HG03378 (cell line): ENCODE results near the gene TUBA4A.
A peak's percentile ranks its signal among the peaks of the same experiment; 100 is the strongest.
"Not testable (repeated sequence)": the region's sequence is repeated elsewhere in the genome, so short reads cannot be mapped to it uniquely, and the experiment has no call there.

Experiments
- ATAC-seq: cut with Tn5 transposase; IDR thresholded peaks from one replicate; pipeline ENCODE4 v1.9.1; 2021; ENCODE audit warnings: mild to moderate bottlenecking, moderate library complexity; ENCODE audit not compliant: unreplicated experiment

The TUBA4A gene

DNA sequence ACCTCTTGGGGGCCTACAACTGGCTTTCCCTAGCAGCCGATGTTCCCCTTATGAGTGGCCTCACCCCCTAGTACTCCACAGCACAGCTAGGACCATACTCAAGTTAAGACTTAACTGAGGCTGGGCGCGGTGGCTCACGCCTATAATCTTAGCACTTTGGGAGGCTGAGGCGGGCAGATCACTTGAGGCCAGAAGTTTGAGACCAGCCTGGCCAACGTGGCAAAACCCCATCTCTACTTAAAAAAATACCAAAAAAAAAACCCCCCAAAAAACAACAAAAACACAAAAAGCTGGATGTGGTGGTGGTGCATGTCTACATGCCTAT lies 33.4 kb upstream of the TUBA4A start:
- not testable (repeated sequence) for ATAC-seq

DNA sequence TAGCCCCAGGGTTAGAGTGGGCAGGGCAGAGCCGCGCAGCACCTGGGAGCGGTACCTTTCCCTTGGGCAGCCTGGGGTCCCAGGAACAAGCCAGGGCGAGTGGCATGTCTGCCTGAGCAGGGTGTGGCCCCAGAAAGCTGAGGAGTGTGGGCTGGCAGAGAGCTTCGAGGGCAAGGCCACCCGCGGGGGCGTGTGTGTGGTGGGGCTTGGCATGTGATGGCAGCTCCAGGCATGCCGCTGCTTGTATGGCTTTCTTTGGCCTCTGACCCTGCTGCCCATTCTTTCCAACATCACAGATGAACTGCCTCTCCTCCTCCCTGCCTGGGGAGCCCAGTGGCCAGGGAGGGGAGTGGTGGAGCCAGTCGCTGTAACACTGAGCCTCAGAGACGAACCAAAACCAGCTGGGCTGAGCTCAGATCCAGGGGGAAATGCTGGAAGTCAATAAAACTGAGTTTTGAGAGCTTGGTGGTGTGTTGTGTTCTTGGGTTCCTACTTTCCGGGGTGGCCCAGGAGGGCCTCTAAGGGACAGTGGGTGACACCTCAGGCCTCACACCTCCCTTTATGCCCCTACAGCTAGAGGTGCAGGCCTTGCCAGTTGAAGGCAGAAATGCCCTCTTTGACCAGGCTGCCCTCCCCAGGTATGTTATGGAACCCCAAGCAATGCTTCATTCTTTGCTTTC lies 32.9 kb upstream of the TUBA4A start:
- ATAC-seq = no peak

DNA sequence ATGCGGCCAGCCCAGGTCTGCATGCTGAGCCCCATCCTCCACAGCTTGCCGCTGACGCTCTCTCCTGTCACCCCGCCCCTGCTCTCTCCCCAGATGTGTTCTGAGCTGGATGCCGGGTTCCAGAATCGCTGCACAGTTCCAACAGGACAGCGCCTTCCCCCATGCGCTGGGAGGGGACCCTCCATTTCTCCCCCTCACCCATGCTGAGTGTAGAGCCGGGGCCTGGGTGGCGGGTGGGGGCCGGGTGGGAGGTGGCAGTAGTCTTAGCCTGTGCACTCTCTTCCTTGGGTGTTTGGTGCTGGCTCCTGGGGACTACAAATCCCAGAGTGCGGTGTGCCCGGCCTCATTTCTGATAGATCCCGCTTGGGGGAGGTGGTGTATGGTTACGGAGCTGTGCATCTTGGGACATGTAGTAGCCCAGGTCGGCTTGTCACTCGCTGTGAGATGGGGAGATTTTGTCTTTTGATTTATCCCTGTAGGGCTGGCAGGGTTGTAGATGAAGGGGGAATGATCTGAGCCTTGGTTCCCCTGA lies 32.2 kb upstream of the TUBA4A start:
- no peak for ATAC-seq

DNA sequence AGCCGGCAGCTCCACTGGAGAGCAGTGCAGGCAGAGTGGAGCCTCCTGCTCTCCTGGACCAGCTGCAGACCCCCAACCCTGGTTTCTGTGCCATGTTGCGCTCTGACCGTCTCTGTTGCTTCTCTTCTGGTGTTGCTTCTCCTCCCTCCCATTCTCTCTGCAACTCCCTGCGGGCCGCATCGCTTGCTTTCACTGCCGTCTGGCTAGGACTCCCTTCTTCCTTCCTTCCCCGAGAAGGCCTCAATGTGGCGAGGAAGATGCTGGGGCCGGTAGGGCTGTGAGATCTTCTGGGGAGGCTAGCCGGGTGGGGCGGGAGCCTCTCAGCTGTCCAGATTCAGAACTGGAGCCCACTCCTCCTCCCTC lies 31.6 kb upstream of the TUBA4A start:
- ATAC-seq = no peak

DNA sequence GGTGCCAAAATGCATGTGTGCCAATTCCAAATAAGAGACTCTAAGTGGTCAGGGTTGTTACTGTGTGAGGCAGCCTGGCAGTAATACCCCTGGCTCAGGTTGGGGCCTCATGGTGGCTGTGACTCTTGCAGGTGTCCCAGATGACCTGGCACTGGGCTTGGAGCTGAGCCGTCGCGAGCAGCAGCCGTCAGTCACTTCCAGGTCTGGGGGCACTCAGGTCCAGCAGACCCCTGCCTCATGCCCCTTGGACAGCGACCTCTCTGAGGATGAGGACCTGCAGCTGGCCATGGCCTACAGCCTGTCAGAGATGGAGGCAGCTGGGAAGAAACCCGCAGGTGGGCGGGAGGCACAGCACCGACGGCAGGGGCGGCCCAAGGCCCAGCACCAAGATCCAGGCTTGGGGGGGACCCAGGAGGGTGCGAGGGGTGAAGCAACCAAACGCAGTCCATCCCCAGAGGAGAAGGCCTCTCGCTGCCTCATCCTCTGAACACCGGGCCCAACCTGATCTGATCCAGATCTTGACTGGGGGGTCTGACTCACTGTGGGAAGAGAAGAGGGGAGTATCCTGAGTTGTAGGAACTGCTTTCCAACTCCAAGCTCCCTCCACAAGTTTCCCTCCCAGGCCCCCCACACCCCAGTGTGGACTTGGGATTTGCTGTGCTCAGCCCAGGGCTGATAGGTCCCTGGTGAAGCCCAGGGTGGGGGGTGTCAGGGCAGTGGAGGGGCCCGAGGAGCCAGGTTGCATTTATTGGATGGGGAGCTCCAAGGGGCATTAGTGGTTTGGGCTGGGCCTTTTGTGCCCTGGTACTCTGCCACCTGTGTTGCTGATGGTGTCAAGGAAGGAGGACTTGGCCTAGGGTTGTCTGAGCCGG lies 31.0 kb upstream of the TUBA4A start:
- ATAC-seq = no peak

DNA sequence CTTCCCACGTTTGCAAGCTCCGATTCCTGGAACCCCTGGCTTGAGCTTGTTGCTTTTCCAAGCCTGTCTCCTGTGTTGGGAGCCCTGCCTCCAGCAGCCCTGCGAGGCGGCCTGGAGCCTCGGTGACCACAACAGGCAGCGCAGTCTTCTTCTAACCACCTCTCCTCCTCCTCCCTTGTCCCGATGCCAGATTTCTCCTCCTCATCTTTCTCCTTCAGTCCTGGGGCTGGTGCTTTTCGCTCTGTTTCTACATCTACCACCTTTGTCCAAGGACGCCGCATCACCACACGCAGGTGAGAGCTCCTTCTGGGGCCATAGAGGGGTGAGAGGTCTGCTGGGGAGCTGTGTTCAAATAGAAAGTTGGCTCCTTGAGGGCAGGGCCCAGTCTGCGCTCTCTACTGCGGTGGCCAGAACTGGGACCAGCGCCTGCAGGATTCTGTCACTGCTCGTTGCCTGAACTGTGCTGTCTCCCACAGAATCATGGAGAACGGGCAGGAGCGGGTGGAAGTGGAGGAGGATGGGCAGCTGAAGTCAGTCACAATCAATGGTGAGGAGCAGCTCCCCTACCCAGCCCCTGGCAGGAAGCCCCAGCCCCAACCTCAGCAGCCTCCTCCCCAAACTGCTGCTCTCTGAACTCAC lies 29.3 kb upstream of the TUBA4A start:
- ATAC-seq = no peak

DNA sequence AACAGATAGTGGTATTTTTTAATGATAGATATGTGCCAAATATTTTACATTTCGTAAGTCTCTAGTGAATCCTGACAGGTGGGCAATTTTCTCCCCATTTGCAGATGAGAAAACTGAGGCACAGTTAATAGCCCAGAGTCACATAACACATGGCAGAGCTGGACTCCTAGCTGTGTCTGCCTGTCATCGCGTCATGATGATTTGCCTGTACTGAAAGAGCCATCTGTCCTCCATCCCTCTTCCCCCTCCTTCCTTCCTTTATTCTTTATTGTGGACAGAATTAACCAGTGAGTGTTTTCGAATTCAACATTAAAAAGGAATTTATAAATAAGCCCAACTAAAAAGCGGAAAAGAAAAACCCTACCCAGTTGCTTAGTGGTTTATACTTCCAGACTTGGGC lies 28.7 kb upstream of the TUBA4A start:
- no peak for ATAC-seq

DNA sequence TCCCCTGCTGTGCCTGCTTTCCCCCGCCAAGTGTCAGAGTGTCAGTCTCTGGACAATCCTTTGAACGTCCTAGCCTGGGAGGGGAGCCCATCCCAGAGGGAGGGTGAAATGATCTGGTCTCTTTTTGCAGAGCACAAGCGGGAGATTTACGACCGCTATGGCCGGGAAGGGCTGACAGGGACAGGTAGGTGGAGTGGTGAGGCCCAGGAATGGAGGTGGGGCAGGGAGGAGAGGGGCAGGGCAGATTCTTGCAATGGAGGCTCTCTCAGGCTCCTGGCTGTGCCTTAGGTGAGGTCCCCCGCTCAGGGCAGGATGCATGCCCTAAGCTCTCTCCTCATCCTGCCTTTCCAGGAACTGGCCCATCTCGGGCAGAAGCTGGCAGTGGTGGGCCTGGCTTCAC lies 27.9 kb upstream of the TUBA4A start:
- no peak for ATAC-seq

DNA sequence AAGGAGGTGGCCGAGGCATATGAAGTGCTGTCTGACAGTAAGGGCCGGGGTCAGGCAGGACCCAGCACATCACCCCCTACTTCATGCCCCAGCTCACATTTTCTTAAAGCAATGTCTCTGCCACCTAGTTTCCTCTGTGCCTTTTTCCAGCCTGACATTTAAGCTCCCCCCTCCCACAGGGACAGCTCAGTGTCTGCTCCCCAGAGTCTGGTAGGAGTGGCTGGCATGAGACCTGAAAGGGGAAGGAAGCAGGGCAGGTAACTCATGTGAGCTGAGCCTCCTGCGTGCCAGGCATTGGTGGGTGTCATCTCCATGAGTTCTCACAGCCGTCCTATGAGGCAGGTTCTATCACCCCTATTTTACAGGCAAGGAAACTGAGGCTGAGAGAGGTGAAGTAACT lies 26.9 kb upstream of the TUBA4A start:
- no peak for ATAC-seq

DNA sequence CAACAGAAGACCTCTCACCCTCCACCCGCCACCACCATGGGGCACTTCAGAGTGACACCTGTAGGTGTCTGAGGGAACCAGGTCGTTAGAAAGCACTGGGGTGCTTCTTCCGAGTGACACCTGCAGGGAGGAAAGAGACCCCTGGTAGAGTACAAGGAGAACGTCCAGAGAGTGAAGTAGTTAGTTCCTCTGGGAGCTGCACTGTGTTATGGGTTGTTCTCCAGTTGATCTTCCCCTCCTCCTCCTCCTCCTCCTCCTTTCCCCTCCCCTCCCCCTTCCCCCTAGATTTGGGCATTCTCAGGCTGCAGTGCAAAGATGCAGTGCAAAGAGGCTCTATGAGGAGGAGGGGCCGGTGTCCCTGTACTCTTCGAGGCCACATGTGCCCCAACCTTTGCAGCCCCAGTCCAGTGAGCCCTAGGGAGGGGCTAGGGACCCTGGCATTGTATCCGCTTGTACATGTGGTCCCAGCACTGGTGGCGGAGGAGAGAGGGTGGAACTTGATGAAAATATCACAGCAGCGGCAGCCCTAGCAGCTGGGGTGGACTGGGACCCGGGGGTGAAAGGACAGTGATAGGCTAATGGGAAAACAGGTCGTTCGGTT lies 26.3 kb upstream of the TUBA4A start:
- ATAC-seq = no peak

DNA sequence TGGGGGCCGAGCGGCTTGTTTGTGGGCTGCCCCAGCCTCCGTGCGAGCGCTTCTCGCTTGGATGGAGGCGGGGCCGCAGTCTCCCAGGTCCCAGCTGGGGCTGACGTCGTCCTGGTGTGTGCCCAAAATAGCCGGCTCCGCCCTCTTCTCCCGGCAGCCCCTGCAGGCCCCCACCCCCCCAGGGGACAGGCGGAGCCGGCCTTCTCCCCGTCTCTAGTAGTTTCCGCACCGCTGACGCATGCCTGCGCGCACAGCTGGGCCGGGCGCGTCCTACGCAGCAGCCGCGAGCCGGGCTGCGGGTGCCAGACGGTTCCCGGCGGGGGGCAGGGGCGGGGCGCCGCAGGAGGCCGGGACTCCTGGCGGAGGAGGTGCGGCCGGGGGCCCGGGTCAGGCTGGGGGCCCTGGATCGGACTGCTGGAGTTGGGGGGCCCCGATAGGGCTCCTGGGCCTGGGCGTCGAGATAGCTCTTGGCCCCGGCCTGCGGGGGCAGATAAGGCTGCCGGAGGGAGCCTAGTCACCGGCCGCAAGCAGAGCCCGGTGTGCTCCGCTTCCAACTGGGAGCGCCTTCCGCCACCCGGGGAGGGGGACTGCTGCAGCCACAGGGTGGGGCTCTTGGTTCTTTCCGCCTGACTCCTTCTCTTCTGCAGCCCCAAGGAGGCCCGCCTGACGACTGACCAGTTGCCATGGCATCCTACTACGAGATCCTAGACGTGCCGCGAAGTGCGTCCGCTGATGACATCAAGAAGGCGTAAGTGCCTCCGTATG lies 25.6 kb upstream of the TUBA4A start, which contains the start of gene DNAJB2:
DNAJB2 (plus strand) TSS at position 216 of the 765 bp plus-strand sequence; CDS start at position 684, 468 bp downstream.
- peak; percentile 75 for ATAC-seq

DNA sequence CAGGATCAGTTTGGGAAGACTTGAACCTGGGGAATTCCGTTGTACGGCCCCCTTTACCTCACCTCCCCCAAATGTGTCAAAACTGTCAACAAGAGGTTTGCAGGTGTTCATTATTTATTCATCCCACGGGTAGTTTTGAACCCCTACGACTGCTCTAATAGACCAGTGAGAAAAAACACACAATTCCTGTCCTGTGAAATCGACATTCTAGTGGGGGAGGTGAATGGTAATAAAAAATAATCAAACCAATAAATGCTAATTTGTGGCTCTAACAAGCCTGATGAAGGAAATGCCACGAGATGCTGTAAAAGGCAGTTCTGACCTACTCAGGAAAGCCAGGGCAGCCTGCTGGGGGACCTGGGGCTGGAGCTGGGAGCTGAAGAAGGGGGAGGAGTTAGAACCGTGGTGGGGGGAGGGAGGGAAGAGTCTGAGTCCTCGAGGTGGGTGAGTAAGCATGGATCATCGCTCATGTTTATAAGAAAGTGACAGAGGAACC lies 25.0 kb upstream of the TUBA4A start:
- ATAC-seq = no peak

DNA sequence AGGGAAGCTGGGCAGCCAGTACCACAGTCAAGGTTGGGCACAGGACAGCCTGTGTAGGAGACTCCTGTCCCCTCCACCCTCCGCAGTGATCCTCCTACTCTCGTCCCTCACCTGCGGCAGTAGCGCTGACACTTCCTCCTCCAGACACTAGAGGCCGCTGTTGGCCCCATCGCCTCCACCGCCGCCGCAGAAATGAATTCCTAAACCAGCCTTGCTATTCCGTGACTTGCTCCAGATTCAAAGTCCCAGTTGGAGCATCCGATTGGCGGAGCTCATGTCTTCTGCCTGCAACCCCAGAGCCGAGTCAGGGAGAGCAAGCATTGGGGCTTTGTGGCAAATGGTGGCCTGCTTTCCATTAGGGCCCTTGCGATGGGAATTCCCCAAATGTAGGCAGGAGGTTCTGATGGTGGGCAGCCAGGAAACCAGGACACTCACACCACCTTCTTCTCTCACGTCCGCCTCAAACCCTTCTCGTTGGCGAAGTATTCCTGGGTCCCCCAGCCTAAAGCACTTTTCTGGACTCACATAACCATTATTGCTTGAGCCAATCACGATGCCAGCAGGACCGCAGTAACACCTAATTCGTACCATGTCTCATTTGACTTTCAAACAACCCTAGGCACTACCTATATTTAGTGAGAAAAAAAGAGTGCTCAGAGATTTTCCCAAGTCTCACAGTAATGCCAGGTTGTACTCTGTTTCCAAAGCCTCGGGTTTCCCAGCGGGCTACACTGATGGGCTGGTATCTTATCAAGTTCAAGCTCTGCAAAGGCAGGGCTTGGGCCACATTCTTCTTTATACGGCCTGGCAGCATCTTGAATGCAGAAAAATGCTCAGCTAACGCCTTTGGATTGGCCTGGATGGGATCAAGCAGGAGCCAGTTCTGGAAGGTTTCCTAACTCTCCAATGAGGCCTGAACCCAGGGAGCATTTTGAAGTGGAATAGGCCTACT lies 24.3 kb upstream of the TUBA4A start:
- ATAC-seq = no peak

DNA sequence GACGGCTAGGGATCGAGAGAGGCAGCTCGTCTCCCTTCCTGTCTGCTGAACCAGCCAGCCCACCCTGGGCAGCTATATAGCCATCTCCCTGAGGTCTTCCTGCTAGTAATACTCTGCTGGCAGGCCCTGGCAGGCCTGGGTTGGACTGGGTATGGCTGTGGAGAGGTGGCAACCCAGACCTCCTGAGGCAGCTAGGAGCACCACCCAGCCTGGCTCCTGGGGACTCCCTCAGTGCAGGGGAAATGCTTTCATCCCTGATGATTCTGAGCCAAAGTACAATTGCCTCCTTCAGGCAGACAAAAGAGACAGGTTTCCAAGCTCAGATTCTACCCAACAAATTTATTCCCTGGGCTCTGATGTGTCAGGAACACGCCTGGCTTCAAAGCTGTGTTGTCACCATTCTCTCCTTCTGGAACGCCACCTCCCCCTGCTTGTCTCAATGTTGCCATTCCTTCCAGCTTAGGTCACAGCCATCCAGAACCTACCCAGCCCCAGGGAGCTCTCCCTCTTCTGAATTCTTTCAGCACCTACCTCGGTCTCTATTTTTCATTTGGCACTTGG lies 20.7 kb upstream of the TUBA4A start:
- ATAC-seq = no peak

DNA sequence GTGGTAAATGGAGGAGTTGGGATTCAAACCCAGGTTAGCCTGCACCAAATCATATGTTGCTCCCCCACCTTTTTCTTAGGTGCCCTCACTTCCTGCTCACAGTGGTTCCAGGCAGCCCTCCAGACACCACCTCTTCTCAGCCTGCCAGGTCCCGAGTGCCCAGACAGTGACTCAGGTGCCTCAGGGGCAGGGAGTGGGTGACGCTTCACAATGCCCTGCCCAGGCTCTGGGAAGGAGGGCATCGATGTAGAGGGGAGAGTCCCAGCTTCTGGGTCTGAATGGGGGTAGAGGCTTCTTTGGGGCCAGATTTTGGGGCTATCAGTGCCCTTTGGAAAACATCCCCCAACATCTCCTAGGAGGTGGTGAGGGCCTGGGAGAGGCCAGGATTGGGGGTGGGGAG lies 20.2 kb upstream of the TUBA4A start:
- ATAC-seq = no peak

DNA sequence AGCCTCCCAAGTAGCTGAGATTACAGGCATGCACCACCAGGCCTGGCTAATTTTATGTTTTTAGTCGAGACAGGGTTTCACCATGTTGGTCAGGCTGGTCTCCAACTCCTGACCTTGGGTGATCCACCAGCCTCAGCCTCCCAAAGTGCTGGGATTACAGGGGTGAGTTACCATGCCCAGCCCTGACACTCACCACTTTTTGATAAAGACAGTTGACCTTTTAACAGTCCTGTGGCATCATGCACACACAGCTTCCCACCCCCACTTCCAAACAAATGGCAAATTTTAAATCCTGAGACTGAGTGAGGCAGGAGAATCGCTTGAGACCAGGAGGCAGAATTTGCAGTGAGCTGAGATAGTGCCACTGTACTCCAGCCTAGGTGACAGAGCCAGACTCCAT lies 19.3 kb upstream of the TUBA4A start:
- no peak for ATAC-seq

DNA sequence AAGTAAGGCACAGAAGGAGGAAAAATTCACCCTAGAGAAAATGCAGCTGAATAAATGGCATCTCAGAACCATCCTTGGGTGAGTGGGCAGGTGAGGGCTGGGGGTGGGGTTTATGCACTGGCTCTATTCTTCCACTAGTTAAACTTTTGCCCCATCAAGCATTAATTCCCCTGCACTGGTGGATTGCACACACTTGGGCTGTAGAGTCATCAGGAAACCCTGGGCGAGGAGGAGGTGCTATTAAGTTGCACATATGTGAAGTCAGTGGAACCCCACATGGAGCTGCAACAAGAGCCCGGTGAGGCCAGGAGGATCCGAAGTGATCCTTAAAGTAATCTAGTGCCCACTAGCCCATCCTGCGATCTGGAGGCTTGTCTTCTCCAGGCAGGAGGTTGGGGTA lies 18.6 kb upstream of the TUBA4A start:
- ATAC-seq = no peak

DNA sequence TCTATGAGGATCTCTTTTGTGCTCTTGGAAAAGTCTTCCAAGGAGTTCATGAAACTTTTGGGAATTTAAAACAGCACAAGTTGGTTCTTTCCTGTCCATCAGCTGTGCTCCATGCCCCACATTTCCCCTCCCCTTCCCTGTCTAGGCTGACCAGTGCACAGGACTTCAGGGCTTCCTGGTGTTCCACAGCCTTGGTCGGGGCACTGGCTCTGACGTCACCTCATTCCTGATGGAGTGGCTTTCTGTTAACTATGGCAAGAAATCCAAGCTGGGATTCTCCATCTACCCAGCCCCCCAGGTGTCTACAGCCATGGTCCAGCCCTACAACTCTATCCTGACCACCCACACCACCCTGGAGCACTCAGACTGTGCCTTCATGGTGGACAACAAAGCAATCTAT lies 17.3 kb upstream of the TUBA4A start:
- ATAC-seq = no peak

DNA sequence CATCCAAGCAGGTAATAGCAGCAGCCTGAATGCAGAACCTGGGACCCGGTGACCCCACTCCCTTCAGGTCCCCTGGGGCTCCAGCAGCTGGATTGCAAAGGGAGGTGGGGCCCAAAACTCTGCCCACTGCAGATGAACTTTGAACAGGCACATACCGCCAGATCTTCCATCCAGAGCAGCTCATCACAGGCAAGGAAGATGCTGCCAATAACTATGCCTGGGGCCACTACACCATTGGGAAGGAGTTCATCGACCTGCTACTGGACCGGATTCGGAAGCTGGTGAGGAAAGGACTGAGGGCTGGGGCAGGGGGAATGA lies 16.3 kb upstream of the TUBA4A start:
- ATAC-seq = no peak
